IMR-90 (cell line): ENCODE measurements around the gene EIF3A.

Experiments
- CEBPB ChIP-seq: IDR thresholded peaks from 2 replicates; pipeline ENCODE4 v1.6.1; 2012; ENCODE audit warnings: low read depth, low read length, improper control_type of control experiment
- CTCF ChIP-seq: conservative IDR thresholded peaks from 2 replicates; pipeline ENCODE4 v1.5.1; 2012; ENCODE audit warnings: mild to moderate bottlenecking, low read depth, low read length, improper control_type of control experiment
- FOS ChIP-seq: fragments of 150-350 bp; IDR thresholded peaks from 2 replicates; pipeline ENCODE4 v1.6.1; 2016; ENCODE audit warnings: low read depth, low read length
- MXI1 ChIP-seq: IDR thresholded peaks from 2 replicates; pipeline ENCODE4 v1.6.1; 2012; ENCODE audit warnings: low read depth, mild to moderate bottlenecking, low read length, moderate library complexity, borderline replicate concordance
- NFE2L2 ChIP-seq: fragments of 150-350 bp; IDR thresholded peaks from 2 replicates; pipeline ENCODE4 v1.6.1; 2016; ENCODE audit warnings: low read depth, mild to moderate bottlenecking, low read length
- POLR2A ChIP-seq: IDR thresholded peaks from 2 replicates; pipeline ENCODE4 v1.6.1; 2012; ENCODE audit warnings: mild to moderate bottlenecking, low read depth, low read length
- SMC3 ChIP-seq: fragments of 150-350 bp; IDR thresholded peaks from 2 replicates; pipeline ENCODE4 v1.6.1; 2016; ENCODE audit warnings: low read depth, mild to moderate bottlenecking, antibody characterized with exemption, low read length, moderate library complexity

- no peak for TF ChIP-seq CTCF
- TF ChIP-seq POLR2A, result no peak
- TF ChIP-seq SMC3, result no peak
- no peak for TF ChIP-seq MXI1
- no peak for TF ChIP-seq FOS
- no peak for TF ChIP-seq CEBPB
- TF ChIP-seq NFE2L2, result no peak
Observed at GRCh38 chr10:119095640-119096039, 15.0 kb upstream of the EIF3A start.
